LNCaP clone FGC (cell line): ENCODE data around the gene ZNF3.

Source experiments
- DNase-seq: peaks from one replicate; pipeline ENCODE4 v3.0.0-alpha.2; 2011; ENCODE audit warnings: low read depth
- H3K4me3 ChIP-seq: 2 replicates; pipeline ENCODE4 v1.5.1; 2011; ENCODE audit warnings: mild to moderate bottlenecking, low read depth, low read length, control low read depth
- TF ChIP-seq, protein P1 (sequence below): IDR thresholded peaks from 2 replicates; pipeline ENCODE4 v1.5.1; 2012; ENCODE audit warnings: mild to moderate bottlenecking; ENCODE audit not compliant: control insufficient read depth, insufficient read depth; ENCODE audit errors: extremely low read depth

The ZNF3 gene

DNA sequence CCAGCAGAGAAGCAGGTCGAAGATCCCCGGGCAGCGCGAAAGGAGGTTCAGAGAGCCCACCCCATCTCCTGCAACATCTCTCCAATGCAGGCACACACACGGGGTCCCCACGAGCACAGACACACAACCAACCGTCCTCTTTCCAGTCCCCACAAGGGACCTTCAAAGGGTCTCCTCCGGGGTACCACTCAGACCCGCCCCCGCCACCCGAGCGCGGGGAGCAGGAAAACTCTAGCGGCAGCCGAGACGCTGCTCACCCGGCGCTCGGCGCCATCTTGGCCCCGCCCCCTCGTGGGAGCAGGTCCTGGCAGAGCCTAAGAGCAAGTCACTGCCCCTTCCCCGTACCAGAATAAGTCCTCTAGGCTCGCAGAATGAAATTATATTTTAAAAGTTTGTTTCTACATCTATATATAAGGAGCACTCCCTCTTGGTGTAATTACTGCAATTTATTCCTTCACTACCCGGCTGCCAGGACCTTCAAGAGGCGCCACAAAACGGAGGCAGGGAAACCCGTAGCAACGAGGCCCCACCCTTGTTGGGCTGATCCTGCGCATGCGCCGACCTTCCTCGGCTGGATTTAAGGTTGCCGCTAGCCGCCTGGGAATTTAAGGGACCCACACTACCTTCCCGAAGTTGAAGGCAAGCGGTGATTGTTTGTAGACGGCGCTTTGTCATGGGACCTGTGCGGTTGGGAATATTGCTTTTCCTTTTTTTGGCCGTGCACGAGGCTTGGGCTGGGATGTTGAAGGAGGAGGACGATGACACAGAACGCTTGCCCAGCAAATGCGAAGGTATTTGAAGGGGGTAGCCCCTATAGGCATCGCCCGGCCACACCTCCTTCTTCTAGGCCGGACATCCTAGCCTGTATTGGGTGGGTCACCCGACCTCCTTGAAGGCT is 37.8 kb upstream of the ZNF3 start, which contains the start of the genes CNPY4 and TAF6:
Gene CNPY4, plus strand, starts transcription at position 563 of the 898 bp plus-strand sequence. Its CDS starts 111 bp downstream, at position 674.
Gene TAF6, minus strand, starts transcription at position 287 of the 898 bp plus-strand sequence. CDS start 5,149 bp downstream, outside the sequence.
- peak; percentile 83 for DNase-seq
- peak within 1 kb of the TSS; percentile 89 for H3K4me3 ChIP-seq
- TF ChIP-seq, protein P1, sequence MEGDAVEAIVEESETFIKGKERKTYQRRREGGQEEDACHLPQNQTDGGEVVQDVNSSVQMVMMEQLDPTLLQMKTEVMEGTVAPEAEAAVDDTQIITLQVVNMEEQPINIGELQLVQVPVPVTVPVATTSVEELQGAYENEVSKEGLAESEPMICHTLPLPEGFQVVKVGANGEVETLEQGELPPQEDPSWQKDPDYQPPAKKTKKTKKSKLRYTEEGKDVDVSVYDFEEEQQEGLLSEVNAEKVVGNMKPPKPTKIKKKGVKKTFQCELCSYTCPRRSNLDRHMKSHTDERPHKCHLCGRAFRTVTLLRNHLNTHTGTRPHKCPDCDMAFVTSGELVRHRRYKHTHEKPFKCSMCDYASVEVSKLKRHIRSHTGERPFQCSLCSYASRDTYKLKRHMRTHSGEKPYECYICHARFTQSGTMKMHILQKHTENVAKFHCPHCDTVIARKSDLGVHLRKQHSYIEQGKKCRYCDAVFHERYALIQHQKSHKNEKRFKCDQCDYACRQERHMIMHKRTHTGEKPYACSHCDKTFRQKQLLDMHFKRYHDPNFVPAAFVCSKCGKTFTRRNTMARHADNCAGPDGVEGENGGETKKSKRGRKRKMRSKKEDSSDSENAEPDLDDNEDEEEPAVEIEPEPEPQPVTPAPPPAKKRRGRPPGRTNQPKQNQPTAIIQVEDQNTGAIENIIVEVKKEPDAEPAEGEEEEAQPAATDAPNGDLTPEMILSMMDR, result no peak

DNA sequence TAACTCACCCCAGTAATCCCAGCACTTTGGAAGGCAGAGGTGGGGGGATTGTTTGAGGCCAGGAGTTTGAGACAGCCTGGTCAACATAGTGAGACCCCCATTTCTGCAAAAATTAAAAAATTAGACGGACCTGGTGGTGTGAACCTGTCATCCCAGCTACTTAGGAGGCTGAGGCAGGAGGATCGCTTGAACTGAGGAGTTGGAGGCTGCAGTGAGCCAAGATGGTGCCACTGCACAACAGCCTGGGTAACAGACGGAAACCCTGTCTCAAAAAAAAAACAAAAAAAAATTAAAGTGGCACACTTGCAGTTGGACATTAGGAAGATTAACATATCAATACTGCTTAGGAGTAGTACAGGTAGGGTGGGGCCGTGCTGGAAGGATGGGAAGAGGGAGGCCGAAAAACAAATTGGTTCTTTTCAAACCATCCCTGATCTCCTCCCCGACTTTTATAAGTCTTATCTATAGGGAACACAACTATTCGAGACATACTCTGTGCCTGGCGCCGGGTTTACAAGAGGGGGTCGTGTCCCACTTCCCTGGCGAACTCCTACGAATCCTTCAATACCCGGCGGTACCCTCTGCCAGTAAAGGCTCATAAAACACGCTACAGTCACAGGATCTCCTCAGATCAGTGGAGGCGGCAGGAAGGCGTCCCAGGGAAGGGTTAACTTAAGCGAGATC is 37.0 kb upstream of the ZNF3 start:
- peak overlapping the region; percentile 89 for H3K4me3 ChIP-seq
- DNase-seq, result no peak
- TF ChIP-seq, protein P1, result no peak

DNA sequence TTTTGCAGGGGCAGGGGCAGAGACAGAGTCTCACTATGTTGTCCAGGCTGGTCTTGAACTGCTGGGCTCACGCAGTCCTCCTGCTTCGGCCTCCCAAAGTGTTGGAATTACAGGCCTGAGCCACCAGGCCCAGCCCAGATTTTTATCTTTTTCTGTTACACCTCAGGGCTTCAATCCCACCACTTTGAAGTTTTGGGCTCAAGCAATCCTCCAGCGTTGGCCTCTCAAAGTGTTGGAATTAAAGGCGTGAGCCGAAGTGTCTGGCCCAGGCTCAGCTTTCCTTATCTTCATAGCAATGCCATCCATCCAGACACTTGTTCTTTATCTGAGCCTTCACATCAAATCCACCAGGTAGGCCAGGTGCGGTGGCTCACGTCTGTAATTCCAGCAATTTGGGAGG is 33.5 kb upstream of the ZNF3 start:
- TF ChIP-seq, protein P1, result no peak
- no peak for DNase-seq
- H3K4me3 ChIP-seq, result no peak overlapping the region

DNA sequence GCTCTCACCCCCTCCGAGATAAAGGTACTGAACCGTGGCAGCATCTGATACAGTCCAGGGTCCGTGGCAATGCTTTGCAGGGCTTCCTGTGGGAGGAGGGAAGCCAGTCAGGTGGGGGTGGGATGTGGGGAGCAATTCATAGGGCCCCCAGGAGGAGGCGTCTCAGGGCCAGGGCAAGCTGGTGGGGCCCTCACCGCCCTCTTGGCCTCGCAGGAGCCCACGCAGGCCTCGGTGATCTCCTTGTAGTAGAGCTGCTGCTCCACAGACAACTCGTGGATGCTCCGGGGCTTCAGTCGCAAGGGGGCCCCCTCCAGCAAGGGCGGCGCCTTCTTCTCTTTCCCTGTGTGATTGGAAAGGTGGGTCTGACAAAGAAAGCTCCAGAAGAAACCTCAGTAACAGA is 30.4 kb upstream of the ZNF3 start:
- TF ChIP-seq, protein P1, result no peak
- H3K4me3 ChIP-seq, result no peak overlapping the region
- no peak for DNase-seq

DNA sequence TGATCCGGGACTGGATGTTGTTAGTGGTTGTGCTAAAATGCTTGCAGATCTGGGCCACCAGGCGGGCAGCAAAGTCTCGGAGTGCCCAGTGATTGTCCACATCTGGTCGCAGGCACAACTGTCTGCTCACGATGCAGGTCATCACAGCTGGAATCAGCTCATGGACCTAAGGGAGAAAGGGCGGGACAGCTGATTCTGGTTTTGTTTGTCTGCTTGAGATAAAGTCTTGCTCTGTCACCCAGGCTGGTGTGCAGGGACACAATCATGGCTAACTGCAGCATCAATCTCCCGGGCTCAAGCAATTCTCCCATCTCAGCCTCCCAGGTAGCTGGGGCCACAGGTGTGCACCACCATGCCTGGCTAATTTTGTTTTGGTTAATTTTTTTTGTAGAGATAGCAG is 29.6 kb upstream of the ZNF3 start:
- no peak overlapping the region for H3K4me3 ChIP-seq
- TF ChIP-seq, protein P1, result no peak
- DNase-seq, result no peak

DNA sequence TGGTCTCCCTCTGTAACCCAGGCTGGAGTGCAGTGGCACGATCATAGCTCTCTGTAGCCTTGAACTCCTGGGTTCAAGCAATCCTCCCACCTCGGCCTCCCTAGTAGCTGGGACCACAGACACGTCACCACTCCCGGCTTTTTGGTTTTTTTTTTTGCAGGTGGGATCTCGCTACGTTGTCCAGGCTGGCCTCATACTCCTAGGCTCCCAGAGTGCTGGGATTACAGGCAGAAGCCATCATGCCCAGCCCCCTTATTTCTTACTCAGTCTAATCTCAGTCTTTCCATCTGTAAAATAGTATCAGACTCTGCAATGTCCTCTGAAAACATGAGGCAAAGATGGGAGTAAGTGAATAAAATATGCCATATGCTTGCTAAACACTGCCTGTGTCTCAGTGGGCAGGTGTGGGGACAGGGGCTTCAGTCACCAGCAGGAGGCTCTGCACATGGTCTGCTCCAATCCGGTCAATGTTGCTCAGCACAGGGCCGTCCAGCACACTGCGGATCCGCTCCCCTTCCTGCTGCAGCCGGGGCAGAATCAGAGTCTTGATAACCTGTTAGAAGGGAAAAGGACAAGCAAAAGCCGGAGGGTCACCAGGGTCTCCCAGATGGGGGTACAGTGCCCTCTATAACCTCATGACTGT is 28.1 kb upstream of the ZNF3 start:
- no peak overlapping the region for H3K4me3 ChIP-seq
- no peak for DNase-seq
- TF ChIP-seq, protein P1, result no peak
